ENCODE results near the gene PLA2G10. TPM values are rescaled to one million over a fixed set of nuclear protein-coding genes. Genes with fewer than 3 reads are reported as not detected.

The PLA2G10 gene
- total RNA-seq, 1 donor from 2014 or later, result not detected

DNA sequence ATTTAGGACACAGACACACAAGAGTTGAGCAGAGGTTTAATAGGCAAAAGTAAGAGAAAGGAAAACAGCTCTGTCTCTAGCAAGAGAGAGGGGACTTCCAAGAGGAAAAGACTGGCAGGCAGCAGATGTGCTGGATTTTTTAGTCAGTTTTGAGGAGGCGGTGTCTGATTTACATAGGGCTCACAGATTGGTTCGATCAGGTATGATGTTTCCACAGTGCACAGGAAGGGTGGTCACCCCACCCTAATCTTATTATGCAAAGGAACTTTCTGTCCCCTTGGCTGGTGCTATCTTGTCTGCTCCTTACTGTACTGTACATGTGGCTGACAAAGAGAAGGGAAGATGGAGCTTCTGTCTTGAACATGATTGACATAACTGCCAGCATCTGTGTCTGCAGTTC, 36.0 kb downstream of the PLA2G10 start:
- Histone ChIP-seq H3K79me2 (ENCODE audit: insufficient read depth, low read length) (no peaks in the 10 kb centered on the region), H2AFZ (ENCODE audit: low read depth, low read length) (no peak overlapping the region), H3K4me3 (ENCODE audit: insufficient read depth, low read depth, low read length) (no peak overlapping the region), H3K4me1 (ENCODE audit: insufficient read depth, low read length) (no peaks in the 10 kb centered on the region), H3K27me3 (ENCODE audit: insufficient read depth, low read length) (no peaks in the 10 kb centered on the region), H3K9me3 (ENCODE audit: insufficient read depth, low read depth, low read length) (no peaks in the 10 kb centered on the region), H4K20me1 (ENCODE audit: insufficient read depth, low read length) (no peaks in the 10 kb centered on the region), H3K4me2 (ENCODE audit: low read length) (no peak overlapping the region), H3K27ac (ENCODE audit: low read depth, low read length) (no peak overlapping the region), H3K36me3 (ENCODE audit: insufficient read depth, low read length) (peaks cover 18% of the 10 kb centered on the region), H3K9ac (ENCODE audit: low read length) (no peak overlapping the region)
- no peak overlapping the region for H3K4me3 Mint-ChIP-seq (ENCODE audit: unreplicated experiment)
- DNase-seq (ENCODE audit: low read depth) (no peak), FAIRE-seq (no peak)
- H3K9me3 Mint-ChIP-seq (ENCODE audit: unreplicated experiment), result no peaks in the 10 kb centered on the region
- H3K36me3 Mint-ChIP-seq (ENCODE audit: low read depth, unreplicated experiment), result peaks cover 10% of the 10 kb centered on the region
- TF ChIP-seq, protein P1, sequence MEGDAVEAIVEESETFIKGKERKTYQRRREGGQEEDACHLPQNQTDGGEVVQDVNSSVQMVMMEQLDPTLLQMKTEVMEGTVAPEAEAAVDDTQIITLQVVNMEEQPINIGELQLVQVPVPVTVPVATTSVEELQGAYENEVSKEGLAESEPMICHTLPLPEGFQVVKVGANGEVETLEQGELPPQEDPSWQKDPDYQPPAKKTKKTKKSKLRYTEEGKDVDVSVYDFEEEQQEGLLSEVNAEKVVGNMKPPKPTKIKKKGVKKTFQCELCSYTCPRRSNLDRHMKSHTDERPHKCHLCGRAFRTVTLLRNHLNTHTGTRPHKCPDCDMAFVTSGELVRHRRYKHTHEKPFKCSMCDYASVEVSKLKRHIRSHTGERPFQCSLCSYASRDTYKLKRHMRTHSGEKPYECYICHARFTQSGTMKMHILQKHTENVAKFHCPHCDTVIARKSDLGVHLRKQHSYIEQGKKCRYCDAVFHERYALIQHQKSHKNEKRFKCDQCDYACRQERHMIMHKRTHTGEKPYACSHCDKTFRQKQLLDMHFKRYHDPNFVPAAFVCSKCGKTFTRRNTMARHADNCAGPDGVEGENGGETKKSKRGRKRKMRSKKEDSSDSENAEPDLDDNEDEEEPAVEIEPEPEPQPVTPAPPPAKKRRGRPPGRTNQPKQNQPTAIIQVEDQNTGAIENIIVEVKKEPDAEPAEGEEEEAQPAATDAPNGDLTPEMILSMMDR (IDR thresholded peaks at IDR 0.05; ENCODE audit: insufficient read depth, low read depth, low read length), result no peak
- no peak for TF ChIP-seq EZH2 (IDR thresholded peaks at IDR 0.05; ENCODE audit: insufficient read depth, low read length)
- peaks cover 4% of the 10 kb centered on the region for H3K4me1 Mint-ChIP-seq (ENCODE audit: low read depth, unreplicated experiment)
- H3K27me3 Mint-ChIP-seq (ENCODE audit: low read depth, unreplicated experiment), result no peaks in the 10 kb centered on the region
- no peak overlapping the region for H3K27ac Mint-ChIP-seq (ENCODE audit: unreplicated experiment)

DNA sequence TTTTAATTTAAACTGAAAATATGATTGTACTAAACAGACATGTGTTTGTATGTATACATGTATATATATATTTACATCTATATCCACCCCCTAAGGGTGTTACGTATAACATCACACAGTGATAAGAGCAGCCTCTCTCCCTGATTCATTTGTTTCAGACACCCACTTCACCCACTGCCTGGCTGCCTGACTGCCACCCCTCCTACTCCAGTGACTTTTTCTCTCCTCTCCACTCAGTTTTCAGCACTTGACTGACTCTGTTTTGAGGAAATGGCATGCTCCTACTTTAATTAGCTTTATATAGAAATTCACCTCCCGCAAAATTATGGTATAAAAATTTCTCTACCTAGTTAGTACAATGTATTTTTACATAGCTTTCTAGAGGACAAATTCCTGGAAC, 41.4 kb downstream of the PLA2G10 start:
- Histone ChIP-seq H3K79me2 (ENCODE audit: insufficient read depth, low read length) (no peaks in the 10 kb centered on the region), H3K4me1 (ENCODE audit: insufficient read depth, low read length) (no peaks in the 10 kb centered on the region), H3K9ac (ENCODE audit: low read length) (no peak overlapping the region), H3K36me3 (ENCODE audit: insufficient read depth, low read length) (peaks cover 29% of the 10 kb centered on the region), H3K27me3 (ENCODE audit: insufficient read depth, low read length) (no peaks in the 10 kb centered on the region), H4K20me1 (ENCODE audit: insufficient read depth, low read length) (peaks cover 21% of the 10 kb centered on the region), H3K9me3 (ENCODE audit: insufficient read depth, low read depth, low read length) (no peaks in the 10 kb centered on the region), H2AFZ (ENCODE audit: low read depth, low read length) (no peak overlapping the region), H3K27ac (ENCODE audit: low read depth, low read length) (no peak overlapping the region), H3K4me3 (ENCODE audit: insufficient read depth, low read depth, low read length) (no peak overlapping the region), H3K4me2 (ENCODE audit: low read length) (no peak overlapping the region)
- H3K27me3 Mint-ChIP-seq (ENCODE audit: low read depth, unreplicated experiment), result no peaks in the 10 kb centered on the region
- no peak overlapping the region for H3K27ac Mint-ChIP-seq (ENCODE audit: unreplicated experiment)
- TF ChIP-seq EZH2 (IDR thresholded peaks at IDR 0.05; ENCODE audit: insufficient read depth, low read length), result no peak
- TF ChIP-seq, protein P1 (IDR thresholded peaks at IDR 0.05; ENCODE audit: insufficient read depth, low read depth, low read length), result no peak
- DNase-seq (ENCODE audit: low read depth) (no peak), FAIRE-seq (no peak)
- H3K36me3 Mint-ChIP-seq (ENCODE audit: low read depth, unreplicated experiment), result peaks cover 18% of the 10 kb centered on the region
- no peaks in the 10 kb centered on the region for H3K9me3 Mint-ChIP-seq (ENCODE audit: unreplicated experiment)
- H3K4me3 Mint-ChIP-seq (ENCODE audit: unreplicated experiment), result no peak overlapping the region
- peaks cover under 1% of the 10 kb centered on the region for H3K4me1 Mint-ChIP-seq (ENCODE audit: low read depth, unreplicated experiment)

DNA sequence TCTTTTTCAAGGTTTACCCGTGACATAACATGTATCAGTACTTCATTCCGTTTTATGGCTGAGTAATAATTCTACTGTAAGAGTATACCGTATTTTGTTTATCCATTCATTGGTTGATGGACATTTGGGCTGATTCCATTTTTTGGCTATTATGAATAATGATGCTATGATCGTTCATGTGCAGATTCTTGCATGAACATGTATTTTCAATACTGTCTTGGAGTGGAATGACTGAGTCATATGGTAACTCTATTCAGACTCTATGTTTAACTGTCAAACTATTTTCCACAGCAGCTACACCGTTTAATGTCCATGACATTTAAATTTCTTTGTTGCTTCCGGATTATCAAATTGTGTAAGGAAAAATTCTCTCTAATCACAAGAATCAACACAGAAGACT, 43.5 kb downstream of the PLA2G10 start:
- FAIRE-seq, result no peak
- peaks cover 20% of the 10 kb centered on the region for H3K36me3 Mint-ChIP-seq (ENCODE audit: low read depth, unreplicated experiment)

More for the DNA sequence above, 43.5 kb downstream of the PLA2G10 start:
- no peaks in the 10 kb centered on the region for H3K27me3 ChIP-seq (ENCODE audit: insufficient read depth, low read length)
- Mint-ChIP-seq H3K4me3 (ENCODE audit: unreplicated experiment) (no peak overlapping the region), H3K27ac (ENCODE audit: unreplicated experiment) (no peak overlapping the region), H3K9me3 (ENCODE audit: unreplicated experiment) (no peaks in the 10 kb centered on the region), H3K27me3 (ENCODE audit: low read depth, unreplicated experiment) (no peaks in the 10 kb centered on the region), H3K4me1 (ENCODE audit: low read depth, unreplicated experiment) (no peaks in the 10 kb centered on the region)
- H3K4me3 ChIP-seq (ENCODE audit: insufficient read depth, low read depth, low read length), result no peak overlapping the region
- no peak overlapping the region for H3K9ac ChIP-seq (ENCODE audit: low read length)
- no peak for TF ChIP-seq EZH2 (IDR thresholded peaks at IDR 0.05; ENCODE audit: insufficient read depth, low read length)
- TF ChIP-seq, protein P1 (IDR thresholded peaks at IDR 0.05; ENCODE audit: insufficient read depth, low read depth, low read length), result no peak
- H3K9me3 ChIP-seq (ENCODE audit: insufficient read depth, low read depth, low read length), result no peaks in the 10 kb centered on the region
- no peaks in the 10 kb centered on the region for H3K4me1 ChIP-seq (ENCODE audit: insufficient read depth, low read length)
- H3K27ac ChIP-seq (ENCODE audit: low read depth, low read length), result no peak overlapping the region
- peaks cover 21% of the 10 kb centered on the region for H4K20me1 ChIP-seq (ENCODE audit: insufficient read depth, low read length)
- peaks cover 30% of the 10 kb centered on the region for H3K36me3 ChIP-seq (ENCODE audit: insufficient read depth, low read length)
- no peak overlapping the region for H3K4me2 ChIP-seq (ENCODE audit: low read length)
- H2AFZ ChIP-seq (ENCODE audit: low read depth, low read length), result no peak overlapping the region
- no peak for DNase-seq (ENCODE audit: low read depth)
- H3K79me2 ChIP-seq (ENCODE audit: insufficient read depth, low read length), result peaks cover 3% of the 10 kb centered on the region
